Islet of Langerhans (tissue), 1 donor: ENCODE results near the gene CUX1.

ENCODE experiments used
- FAIRE-seq: peaks from one replicate; lab custom pipeline; 2011; peaks lifted over from hg19 to GRCh38; lab: Jason Lieb, UNC

The CUX1 gene

DNA sequence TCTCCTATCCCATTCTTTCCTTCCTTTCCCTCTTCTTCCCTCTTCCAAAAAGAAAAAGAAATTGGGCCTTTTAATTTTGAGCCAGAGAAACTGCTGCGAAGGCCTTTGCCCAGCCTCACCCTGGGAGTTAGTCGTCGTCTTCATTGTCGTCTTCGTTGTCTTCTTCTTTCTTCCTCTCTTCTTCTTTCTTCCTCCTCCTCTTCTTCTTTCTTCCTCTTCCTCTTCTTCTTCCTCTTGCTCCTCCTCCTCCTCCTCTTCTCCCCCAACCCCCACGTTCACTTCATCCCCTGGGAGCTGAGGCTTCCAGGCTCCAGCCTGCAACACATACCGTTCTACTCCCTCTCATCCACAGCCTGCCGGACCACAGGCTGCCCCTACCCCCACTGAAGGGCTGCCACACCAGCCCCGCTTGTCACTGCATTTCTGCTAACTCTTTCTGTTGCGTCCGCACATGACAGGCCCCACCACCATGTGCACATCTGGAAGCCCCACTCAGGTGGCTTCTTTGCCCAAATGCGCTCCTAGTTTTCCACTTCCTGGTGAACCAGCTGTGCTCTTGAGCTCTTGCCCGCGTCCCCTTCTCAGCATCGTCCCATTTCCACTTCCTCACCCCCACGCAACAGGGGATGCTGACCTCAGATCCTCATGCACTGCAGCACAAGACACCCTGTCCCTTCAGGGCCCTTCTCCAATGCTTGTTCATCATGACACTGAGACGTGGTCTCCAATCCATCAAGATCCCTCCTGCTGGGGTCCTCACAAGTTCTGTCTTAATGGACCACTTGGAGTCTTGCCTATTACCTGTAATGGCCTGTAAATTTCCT lies 374.3 kb downstream of the CUX1 start:
- no peak for FAIRE-seq

DNA sequence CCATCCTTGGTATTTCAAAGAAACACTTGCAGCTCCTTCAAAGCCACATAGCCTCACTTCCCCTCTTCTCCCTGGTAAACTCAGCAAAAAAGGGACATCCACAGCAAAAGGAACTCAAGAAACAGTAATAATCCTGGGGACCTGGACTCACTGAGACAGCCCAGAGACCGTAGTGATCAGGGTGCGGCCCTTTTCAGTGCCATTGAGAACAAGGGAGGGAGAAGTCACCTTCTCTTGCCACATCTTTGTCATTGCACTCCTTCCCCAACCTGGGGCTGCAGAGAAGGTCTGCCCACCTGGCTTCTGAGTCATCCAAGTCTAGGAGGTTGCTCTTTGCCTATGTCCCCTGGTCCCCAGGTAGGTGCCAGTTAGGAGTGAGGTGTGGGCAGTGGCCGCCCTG lies 375.4 kb downstream of the CUX1 start:
- FAIRE-seq = no peak

DNA sequence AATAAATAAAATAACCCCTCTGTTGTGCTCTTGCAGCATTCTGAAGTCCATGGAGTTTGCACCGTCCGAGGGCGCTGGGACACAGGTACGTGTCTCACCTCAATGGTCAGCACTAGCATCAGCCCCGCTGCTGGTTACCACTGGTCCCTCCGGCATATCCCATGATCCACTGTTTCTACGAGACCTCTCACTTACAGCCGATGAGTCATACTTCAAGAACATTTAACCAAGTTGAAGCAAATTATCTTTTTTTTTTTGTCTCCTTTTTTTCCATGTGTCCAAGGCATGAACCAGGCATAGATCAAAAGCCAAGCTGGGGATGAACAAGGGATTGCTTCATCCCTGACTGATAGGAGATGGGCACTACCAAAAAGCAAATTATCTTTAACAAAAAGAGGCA lies 376.4 kb downstream of the CUX1 start:
- no peak for FAIRE-seq

DNA sequence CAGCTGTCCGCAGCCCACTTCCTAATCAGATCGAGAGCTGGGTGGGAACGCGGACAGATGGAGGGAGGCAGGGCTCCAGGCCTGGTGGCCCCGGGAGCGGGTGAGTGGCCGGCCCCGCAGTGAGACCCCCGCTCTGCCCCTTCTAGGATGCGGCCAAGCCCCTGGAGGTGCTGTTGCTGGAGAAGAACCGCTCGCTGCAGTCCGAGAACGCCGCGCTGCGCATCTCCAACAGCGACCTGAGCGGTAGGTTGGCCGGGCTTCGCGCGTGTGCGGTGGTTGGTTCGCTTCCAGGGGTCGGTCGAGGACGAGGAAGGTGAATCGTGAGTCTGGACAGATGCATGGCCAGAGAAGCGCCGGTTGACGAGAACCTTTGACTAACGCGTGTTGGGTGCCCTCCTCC lies 377.9 kb downstream of the CUX1 start:
- FAIRE-seq = no peak

DNA sequence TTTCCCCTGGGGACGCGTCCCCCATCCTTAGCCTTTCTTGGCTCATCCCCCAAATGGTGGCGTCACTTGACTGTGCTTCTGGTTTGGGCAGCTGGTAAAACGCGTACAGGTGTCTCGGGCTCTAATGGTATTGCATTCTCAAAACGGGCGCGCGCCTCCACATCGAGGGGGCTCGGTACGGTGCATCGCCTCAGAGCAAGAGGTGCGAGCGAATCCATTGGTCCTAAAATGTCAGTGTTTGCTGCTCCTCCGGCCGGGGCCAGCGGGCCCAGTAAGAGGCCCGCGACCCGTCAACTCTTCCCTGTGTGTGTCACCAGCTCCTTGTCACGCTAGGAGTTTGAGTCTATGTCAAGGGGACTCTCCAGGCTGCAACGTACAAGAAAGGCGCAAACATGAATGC lies 378.6 kb downstream of the CUX1 start:
- FAIRE-seq = no peak

DNA sequence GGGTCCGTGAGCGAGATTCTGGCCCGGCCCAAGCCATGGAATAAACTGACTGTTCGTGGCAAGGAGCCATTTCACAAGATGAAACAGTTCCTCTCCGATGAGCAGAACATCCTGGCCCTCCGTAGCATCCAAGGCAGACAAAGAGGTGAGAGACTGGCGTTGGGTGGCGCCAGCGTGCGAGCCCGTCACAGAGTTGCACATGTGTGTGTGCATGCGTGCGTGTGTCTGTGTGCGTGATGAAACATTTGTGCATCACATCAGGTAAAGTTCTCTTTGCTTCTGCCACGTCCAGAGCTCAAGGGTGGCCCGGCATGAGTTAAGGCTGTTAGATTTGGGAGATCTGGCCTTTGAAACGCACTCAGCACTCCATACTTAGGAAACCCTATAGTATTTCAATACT lies 379.7 kb downstream of the CUX1 start:
- no peak for FAIRE-seq

DNA sequence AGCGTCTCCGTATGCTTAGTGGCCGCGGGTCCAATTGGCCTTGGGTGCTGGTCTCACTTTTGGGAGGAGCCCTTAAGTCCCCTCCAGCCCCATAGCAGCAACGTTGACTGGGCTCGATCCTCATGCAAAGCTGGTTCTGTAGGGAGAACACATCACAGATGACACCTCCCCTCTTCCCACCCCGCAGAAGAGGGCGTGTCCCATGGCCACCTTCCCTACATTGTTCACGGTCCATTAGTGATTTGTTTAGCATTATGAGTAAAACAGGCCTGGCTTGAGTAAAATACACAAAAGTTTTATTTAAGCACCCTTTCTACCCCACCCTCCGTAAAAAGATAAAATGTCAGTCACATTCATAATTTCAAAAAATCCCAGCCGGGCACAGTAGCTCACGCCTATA lies 380.2 kb downstream of the CUX1 start:
- FAIRE-seq = no peak

DNA sequence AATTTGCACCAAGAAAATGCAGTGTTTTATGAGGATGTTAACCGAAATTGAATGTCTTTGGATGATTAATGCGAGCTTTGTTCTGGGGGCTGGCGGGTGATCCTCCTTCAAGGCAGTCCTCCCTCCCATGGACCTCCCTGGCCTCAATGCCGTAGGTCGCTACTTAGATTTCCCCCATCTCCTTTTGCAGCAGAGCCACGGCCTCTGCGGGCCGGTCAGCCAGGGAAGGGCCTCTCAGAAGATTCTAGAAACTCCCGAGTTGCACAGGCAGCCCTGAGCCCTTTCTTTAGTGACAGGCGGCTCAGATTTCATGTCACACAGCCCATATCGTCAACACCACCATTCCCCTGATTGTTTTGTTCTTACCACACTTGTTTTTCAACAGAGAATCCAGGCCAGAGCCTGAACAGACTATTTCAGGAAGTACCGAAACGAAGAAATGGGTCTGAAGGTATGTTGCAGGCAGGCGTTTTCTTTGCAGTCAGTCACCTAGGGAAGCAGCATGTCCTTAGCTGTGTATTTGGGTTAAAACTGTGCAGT lies 381.1 kb downstream of the CUX1 start:
- FAIRE-seq = no peak

DNA sequence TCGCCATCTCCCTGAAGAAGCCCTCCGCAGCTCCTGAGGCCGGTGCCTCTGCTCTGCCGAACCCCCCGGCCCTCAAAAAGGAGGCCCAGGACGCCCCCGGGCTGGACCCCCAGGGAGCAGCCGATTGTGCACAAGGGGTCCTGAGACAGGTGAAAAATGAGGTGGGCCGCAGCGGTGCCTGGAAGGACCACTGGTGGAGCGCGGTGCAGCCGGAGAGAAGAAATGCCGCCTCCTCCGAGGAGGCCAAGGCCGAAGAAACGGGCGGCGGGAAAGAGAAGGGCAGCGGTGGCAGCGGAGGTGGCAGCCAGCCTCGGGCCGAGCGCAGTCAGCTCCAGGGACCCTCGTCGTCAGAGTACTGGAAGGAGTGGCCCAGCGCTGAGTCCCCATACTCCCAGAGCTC lies 384.1 kb downstream of the CUX1 start:
- no peak for FAIRE-seq

DNA sequence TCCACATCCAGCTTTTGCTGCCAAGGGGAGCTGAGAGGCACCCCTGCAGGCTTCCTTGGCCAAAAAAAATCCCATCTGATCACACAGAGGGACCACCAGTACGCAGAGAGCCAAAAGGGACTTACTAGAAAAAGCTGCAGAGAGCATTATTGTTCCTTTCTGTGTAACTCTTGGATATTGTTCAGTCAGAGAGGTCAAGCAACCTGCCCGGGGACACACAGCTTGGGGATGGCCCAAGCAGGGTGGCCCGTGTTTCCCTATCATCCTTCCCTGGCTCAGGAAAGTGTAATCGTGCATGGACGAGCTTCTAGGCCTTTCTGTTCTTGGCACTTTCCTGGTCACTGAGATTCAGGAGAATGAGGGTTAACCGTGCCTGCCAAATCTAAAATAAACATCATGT lies 385.1 kb downstream of the CUX1 start:
- no peak for FAIRE-seq

DNA sequence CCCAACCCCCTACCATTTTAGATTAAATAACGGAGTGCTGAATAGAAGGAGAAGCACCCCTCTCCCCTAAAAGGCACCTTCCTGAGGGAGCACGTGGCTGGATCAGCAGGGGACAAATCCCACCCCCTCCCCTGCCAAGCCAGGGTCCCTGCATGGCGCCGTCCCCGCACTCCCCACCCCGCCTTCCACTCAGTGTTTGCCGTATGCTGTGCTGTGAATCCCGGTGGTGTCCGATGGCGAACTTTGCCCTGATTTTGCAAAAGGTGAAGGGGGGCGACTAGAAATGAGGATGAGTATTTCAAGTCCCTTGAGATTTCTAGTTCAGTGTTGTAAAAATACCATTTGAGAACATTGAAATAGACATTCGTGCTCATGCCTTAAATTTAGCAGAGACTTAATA lies 385.8 kb downstream of the CUX1 start:
- no peak for FAIRE-seq

DNA sequence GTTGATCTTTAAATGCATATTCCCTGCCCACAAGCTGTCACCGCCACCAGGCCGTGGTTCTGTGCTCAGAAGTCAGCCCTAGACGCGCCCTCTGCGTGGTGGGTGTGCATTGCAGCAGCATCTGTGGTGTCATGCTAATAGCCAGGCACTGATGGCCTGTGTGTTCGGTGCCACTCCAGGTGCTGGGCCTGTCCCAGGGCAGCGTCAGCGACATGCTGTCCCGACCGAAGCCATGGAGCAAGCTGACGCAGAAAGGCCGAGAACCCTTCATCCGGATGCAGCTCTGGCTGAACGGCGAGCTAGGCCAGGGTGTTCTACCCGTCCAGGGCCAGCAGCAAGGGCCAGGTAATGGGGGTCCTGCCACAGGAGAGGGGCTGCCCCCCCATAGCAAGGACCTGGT lies 386.8 kb downstream of the CUX1 start:
- no peak for FAIRE-seq

DNA sequence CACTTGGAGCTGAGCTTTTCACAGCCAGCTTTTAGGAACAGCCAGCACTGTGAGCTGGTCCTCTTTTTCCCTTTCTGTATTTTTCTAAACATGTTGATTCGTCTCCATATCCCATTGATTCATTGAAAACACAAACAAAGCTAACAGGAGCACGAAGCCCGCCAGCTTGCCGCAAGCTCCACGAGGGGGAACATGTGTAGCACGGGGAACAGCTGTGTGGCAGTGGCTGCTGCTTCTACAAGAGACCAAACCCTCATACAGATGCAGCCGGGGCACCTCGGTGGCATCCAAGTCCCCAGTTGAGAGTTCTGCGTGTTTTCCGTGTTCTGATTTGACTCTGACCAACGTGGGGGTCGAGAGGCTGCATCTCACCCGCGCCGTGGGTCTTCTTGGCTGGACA lies 388.5 kb downstream of the CUX1 start:
- FAIRE-seq = no peak

DNA sequence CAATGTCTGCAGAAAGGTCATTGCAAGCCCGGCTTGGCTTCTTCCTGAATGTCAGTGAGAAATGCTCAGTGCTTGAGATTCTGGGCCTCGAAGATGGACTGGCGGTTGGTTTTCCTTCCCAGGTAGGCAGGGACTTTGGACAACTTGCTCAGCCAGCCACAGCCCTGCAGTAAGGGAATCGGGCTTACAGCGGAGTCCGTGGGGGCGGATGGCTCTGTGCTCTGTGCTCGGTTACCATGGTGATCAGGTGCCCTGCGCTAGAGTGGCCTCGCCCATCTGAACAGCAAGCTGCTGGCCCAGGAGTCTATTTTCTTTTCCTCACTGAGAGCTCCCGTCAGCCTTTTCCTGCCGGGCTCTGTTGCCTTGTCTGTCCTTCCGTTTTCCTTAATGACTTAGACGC lies 391.4 kb downstream of the CUX1 start:
- no peak for FAIRE-seq

DNA sequence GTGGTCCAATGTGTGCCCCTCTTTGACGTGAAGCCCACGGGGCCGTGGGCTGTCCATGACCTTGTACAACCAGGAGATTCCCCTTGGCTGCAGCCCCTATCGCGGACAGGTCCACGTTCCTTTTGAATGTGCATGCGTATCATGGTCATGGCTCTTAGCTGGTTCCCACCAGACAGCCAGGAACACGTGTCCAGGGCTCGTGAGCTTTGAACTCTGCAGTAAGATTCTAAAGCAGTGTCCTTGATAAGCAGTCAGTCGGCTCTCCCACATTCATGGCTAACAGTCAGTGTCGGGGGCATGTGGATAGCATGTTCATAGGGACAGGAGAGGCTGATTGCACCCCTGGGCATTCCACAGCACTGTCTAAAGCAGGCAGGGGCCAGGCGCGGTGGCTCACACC lies 393.4 kb downstream of the CUX1 start:
- FAIRE-seq = no peak

DNA sequence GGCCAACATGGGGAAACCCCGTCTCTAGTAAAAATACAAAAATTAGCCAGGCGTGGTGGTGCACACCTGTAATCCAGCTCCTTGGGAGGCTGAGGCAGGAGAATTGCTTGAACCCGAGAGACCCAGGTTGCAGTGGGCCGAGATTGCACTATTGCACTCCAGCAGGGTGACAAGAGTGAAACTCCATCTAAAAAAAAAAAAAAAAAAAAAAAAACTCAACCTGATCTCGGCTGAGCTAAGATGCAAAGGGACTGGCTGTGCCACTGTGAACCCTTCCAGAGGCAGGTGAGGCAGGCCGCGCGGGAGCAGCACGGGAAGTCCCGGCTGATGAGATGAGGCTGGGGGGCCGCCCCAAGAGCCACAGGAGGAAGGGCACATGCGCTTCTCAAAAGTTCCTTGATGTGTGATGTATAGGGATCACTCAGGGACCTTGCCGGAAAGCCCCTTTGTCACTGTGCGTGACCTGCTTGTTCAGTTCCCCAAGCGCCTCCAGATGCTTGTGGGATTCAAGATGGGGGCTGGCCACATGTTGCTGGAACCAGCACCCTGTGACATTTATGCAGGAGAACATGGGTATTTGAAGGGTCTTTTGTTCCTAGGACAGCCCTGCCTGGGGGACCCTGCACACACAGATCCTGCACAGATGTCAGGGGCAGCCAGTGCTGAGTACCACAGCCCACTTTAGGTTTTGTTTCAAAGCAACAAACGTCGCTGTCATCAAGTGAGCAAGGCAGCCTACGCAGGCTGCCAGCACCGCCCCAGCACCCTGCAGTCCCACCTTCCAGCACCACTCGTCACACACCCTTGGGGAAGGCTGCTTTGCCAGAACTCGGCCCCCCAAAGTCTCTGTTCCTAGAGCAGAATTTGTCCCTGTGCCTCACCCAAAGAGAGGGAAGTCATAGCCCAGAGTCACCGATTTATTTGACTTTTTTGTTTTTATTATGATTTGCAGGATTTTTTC lies 394.4 kb downstream of the CUX1 start:
- no peak for FAIRE-seq

DNA sequence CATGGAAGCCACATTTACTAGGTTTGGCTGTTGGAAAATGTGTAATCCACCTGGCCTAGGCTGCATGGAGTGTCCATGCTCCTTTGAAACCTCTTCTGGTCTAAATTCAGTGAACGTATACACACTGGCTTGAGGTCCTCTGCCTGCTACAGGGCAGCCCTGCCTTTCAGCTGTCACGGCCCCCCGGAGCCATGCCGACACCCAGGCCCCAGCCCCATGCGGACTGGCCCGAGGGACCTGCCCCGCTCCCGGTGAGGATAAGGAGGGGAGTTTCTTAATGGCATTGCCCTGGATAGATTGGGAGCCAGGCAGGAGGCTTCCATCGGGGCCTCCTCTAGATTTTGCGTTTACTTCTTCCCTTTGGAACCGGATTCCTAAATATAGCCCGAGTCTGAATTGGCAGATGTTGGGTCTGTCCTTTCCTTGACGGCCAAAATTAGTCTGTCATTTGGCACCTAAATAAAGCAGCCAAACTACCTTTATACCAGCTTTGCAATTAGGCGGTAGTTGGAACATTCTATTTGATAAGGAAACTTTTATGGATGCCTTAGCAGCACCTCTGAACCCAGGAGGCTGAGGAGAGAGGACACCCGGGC lies 397.1 kb downstream of the CUX1 start:
- no peak for FAIRE-seq

DNA sequence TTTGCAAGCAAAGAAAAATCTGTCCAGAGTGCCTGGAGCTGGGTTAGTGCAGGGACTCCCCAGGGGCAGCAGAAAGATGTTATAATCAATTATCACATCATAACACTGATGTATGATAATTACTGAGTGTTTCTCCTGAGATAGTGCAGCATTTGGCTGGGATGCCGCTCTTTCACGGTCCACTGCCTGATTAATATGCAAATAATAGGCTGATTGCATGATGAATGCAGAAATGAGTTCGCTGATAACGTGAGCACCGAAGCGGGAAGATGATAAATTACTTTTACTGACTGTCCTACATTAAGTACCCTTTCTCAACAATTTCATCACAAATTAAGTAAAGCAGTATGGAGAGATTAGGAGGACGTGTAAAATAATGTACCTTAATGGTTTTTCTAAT lies 397.8 kb downstream of the CUX1 start:
- FAIRE-seq = no peak

DNA sequence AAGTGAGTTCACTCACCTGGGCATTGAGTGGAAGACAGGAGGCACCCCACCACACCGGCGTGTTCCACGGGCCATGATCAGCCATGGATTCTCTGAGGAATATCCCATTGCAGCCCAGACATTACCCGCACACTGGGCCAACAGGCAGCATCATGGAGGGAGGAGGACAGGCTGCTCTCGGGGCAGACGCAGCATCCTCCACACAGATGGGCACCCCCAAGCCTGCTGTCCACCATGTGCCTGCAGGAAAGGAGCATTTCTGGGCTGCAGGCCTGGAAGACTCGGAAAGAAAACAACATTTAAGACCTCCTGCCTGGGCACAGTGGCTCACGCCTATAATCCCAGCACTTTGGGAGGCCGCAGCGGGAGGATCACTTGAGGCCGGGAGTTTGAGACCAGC lies 398.3 kb downstream of the CUX1 start:
- FAIRE-seq = no peak

DNA sequence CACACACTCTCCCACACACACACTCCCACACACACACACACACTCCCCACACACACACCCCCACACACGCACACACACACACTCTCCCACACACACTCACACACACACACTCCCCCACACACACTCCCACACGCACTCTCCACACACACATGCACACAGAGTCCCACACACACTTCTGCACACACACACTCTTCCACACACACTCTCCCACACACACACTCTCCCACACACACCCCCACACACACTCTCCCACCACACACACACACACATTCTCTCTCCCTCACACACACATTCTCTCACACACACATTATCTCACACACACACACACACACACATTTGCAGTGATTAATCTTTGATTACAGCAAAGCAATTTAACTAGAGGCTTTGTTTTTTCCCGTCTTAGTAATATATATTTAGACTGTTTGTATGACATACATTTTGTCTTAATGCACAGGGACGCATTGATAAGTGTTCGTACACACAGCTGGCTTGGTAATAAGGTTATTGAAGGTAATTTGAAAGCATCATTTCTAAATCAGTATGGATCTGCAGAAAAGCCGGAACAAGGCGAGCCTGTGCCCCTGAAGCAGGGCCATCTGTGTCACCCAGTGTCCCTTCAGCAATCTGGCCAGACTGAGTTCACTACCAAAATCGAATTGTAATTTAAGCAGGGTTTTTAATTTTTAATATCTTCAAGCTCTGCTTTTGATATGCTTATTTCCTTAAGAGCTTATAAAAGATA lies 399.3 kb downstream of the CUX1 start:
- FAIRE-seq = no peak

DNA sequence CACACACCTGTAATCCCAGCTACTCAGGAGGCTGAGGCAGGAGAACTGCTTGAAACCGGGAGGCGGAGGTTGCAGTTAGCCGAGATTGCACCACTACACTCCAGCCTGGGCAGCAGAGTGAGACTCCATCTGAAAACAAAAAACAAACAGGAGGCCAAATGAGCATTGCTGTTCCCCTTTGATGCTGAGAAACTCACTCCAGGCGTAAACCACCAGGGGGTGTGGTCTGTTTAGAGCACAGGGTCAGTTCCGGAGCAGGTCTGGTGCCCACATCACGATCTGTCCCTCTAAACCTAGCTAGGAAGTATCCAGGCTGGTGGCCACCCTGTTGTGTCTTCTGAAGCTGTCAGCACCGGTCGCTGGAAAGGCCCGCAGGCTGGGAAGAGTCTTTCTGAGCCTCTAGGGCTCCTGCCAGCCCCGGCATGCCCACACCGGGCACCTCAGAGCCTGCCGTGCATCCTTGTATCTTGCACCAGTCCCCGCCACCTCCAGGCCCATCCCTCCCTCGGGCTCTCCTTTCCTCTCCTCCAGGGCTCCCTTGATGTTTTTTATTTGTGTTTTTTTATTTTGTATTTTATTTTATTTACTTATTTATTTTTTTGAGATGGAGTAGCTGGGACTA lies 402.9 kb downstream of the CUX1 start:
- no peak for FAIRE-seq
